HG03565 (cell line): ENCODE data around the gene FANCC.
"Not testable (repeated sequence)": the region's sequence is repeated elsewhere in the genome, so short reads cannot be mapped to it uniquely, and the experiment has no call there.

Experiments
- ATAC-seq: cut with Tn5 transposase; IDR thresholded peaks from one replicate; pipeline ENCODE4 v1.9.1; 2021; ENCODE audit warnings: mild to moderate bottlenecking, moderate library complexity; ENCODE audit not compliant: unreplicated experiment

The FANCC gene

DNA sequence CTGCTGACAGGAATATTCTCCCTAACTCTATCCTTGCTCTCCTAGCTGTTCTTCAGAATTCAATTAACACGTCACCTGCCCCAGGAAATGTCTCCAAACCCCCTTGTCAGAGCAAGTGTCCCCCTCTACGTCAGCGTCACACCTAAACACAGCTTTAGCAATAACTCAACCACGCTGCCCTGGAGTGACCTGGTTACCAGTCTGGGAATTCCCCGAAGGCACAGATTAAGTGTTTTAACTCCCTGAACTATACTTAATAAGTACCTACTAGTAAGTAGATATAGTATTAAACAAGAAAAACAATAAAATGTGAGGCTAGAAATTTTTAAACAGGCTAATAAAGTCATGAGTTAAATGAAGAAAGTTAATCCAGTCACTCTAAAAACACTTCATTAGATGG lies 78.4 kb downstream of the FANCC start:
- no peak for ATAC-seq

- no peak for ATAC-seq
These were observed 80.2 kb downstream of the FANCC start for GRCh38 chr9:95237336-95237735.

GRCh38 chr9:95230046-95230445 lies 87.5 kb downstream of the FANCC start:
- ATAC-seq = no peak

GRCh38 chr9:95229230-95229915 lies 88.1 kb downstream of the FANCC start:
- no peak for ATAC-seq

DNA sequence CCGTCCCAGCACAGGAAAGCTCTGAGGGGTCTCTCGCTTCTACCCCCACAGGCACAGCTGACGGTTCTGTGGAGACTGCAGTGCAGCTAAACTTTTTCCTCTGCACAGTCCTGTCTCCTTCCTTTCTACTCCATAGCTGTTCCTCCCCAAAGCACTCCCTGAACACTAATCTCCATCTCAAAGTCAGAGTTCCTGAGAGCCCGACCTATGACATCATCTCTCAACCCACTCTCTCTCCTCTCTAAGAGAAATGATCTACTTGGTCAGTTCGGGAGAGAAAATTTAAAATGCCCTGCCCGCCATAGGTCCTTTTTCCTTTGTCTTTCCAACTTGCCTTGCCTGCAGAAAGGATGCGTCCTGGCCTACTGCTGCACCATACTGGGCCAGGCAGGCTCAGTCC lies 90.6 kb downstream of the FANCC start:
- ATAC-seq = no peak

- no peak for ATAC-seq
These were observed 91.8 kb downstream of the FANCC start for GRCh38 chr9:95225726-95226106.

- no peak for ATAC-seq
These were observed 92.3 kb downstream of the FANCC start for GRCh38 chr9:95225076-95225725.

DNA sequence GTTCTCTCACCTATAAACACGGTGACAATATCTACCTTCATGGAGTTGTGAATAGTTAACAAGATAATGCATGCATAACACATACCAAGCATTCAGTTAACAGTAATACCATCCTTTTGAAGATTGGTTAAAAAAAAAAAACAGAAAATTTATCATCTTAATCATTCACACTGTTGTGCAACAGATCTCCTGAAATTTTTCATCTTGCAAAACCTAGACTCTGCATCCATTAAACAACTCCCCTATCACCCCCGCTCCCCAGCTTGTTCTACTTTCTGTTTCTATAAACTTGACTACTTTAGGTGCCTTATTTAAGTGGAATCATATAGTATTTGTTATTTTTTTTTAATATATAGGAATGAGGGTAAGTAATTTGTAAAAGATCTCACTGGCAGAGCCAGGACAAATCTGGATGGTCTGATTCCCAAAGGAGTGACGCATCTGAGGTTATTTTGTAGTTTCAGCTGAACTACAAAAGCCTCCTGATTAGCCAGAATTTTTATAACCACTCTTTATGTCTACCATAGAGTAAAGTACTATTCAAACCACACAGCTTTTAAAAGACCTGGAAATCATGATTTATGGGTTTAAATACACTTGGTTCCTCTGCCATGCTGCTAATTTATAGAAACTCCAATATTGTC lies 93.0 kb downstream of the FANCC start:
- ATAC-seq = no peak

DNA sequence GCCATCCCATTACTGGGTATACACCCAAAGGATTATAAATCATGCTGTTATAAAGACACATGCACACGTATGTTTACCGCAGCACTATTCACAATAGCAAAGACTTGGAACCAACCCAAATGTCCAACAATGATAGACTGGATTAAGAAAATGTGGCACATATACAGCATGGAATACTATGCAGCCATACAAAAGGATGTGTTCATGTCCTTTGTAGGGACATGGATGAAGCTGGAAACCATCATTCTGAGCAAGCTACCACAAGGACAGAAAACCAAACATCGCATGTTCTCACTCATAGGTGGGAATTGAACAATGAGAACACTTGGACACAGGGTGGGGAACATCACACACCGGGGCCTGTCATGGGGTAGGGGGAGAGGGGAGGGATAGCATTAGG lies 97.2 kb downstream of the FANCC start:
- ATAC-seq = not testable (repeated sequence)

DNA sequence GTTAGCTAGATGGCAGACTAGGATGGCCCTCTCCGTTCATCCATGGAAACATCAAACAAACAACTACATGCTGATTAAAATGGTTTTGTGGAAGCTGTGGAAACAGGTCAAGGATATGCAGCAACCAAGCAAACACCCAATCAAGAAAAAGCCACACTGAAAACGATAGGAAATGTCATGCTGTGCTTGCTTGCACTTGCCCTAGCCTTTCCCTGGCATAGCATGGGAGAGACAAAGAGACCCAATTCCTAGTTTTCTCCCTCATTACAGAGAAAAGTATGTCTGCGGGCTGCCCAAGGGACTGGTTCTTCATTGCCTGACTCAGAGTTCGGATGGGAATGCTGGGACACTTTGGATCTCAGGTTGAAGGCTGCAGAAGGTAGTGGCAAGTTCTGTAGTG lies 98.7 kb downstream of the FANCC start:
- ATAC-seq = no peak

GRCh38 chr9:95217936-95218335 lies 99.6 kb downstream of the FANCC start:
- no peak for ATAC-seq

DNA sequence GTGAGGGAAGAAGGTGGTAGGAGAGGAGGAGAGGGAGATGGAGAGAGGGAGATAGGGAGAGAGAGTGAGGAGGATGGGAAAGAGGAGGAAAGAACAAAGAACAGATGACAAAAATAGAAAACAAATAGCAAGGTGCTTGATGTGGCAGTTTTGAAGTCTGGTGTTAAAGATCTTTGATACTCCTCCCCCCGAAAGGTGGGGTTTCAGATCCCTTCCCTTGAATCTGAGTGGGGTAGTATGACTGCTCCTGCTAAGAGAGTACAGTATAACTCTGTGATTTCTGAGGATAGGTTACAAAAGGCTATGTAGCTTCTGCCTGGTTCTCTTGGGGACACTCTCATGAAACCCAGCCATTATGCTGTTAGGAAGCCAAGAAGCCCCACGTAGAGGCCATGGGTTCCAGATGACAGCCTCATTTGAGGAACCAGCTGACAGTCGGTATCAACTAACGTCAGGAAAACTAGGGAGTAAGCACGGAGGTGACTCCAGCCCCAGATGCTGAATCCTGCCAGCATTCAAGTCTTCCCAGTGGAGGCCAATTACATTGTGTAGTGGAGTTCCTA lies 102.1 kb downstream of the FANCC start:
- ATAC-seq = no peak

DNA sequence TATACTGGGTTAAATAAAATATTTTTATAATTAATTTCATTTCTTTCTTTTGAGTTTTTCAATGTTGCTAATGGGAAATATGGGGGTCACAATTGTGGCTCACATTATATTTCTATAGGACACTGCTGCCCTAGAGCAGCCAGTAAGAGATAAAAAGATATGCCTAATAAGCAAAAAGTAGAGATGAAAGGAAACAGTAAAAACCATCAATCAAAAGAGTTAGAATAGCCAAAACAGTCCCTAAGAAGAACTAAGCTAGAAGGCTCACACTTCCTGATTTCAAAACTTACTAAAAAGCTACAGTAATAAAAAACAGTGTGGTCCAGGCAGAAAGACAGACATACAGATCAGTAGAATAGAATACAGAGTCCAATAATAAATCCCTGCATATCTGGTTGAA lies 104.4 kb downstream of the FANCC start:
- ATAC-seq = no peak

- no peak for ATAC-seq
These were observed 106.5 kb downstream of the FANCC start for GRCh38 chr9:95211028-95211427.

- no peak for ATAC-seq
These were observed 110.1 kb downstream of the FANCC start for GRCh38 chr9:95207403-95207802.

GRCh38 chr9:95206143-95206542 lies 111.4 kb downstream of the FANCC start:
- no peak for ATAC-seq

DNA sequence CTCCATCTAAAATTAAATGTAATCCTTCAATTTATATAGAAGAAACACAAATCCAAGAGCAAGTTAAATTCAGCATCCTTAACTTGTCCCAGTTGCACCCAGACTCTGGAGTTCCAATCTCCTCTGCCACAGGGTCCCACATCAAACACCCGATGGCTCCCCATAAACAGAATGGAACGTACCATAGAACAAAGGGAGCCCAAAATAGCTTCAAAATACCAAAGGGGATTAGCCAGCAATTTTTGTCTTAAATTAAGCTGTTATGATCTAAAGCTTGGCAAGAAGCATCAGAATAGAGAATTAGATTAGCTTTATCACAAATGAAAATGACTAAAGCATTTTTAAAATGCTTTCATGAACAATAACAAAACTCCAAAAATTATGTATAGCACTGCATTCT lies 112.8 kb downstream of the FANCC start:
- ATAC-seq = no peak

GRCh38 chr9:95204310-95204709 lies 113.2 kb downstream of the FANCC start:
- ATAC-seq = no peak

DNA sequence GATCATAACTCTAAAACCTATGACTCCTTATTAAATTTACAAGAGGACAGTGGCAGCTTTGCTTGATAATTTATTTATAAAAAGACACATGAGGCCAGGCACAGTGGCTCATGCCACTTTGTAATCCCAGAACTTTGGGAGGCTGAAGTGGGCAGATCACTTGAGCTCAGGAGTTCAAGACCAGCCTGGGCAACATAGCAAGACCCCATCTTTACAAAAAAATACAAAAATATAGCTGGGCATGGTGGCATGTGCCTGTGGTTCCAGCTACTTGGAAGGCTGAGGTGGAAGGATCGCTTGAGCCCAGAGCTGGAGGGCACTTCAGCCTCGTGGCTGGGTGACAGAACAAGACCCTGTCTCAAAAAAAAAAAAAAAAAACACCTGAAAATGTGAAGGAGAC lies 114.5 kb downstream of the FANCC start:
- not testable (repeated sequence) for ATAC-seq

DNA sequence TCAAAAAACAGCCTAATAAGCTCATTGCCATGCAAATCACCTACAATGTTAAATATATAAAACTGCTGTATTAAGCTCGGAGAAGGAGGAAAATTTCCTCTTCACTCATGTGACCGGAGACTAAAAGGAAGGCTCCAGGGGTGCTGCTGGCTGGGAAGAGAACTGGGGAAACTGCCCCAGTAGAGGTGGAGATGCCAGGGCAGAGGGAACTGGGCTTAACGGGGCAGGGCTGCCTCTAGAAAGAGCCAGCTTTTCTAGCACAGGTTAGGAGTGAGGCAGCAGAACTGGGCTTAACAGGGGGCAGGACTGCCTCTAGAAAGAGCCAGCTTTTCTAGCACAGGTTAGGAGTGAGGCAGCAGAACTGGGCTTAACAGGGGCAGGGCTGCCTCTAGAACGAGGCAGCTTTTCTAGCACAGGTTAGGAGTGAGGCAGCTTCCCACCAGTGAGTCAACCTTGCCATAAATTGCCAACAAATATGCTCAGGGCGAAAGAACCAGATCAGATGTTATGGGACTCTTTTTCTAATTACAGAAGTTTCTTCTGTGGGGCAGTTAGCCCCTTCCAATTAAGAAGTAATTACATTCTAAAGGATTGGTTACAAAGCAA lies 115.3 kb downstream of the FANCC start:
- no peak for ATAC-seq

DNA sequence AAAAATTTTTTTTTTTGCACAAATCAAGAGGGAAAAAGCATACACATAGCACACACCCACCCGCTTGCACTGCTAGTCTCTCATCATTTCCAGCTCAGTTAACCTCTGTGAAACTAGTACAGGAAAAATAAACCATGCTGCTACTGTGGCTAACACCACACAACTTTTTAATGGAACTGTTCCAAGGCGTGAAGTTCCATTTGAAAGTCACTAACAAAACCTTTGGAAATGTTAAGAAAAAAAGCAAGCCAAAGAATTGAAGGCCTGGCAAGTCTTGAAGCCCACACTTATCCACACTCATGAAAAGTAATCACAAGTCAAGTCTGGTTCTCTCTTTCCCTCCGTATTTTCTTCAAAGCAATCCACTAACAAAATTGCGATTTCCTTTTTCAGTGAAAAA lies 116.3 kb downstream of the FANCC start:
- no peak for ATAC-seq
